Effector CD4-positive, alpha-beta T cell (primary cell): ENCODE results near the gene MAGEB3. TPM values are rescaled to one million over a fixed set of nuclear protein-coding genes. Genes with fewer than 3 reads are reported as not detected.
"Not testable (repeated sequence)": the region's sequence is repeated elsewhere in the genome, so short reads cannot be mapped to it uniquely, and the experiment has no call there.

Experiments
- DNase-seq: peaks from one replicate; pipeline ENCODE4 v3.0.0-alpha.2; 2020
- total RNA-seq: gene quantifications from one replicate; lab custom pipeline; 2026; lab: John Stamatoyannopoulos, UW

The MAGEB3 gene
- not detected for total RNA-seq

- DNase-seq, result no peak
Observed at GRCh38 chrX:30230395-30230794, at the start of gene MAGEB3. Gene MAGEB3 (plus strand): TSS chrX:30230657. CDS start chrX:30235925, 5,268 bp downstream.

GRCh38 chrX:30181353-30181752 lies 49.1 kb upstream of the MAGEB3 start:
- DNase-seq, result no peak

GRCh38 chrX:30183554-30183953 lies 46.9 kb upstream of the MAGEB3 start:
- no peak for DNase-seq

- DNase-seq, result no peak
Observed at GRCh38 chrX:30190426-30190825, 40.0 kb upstream of the MAGEB3 start.

GRCh38 chrX:30193910-30194309 lies 36.5 kb upstream of the MAGEB3 start:
- DNase-seq, result not testable (repeated sequence)

- no peak for DNase-seq
Observed at GRCh38 chrX:30196322-30196721, 34.1 kb upstream of the MAGEB3 start.

GRCh38 chrX:30212172-30212571 lies 18.3 kb upstream of the MAGEB3 start:
- no peak for DNase-seq

GRCh38 chrX:30215357-30215843 lies 15.1 kb upstream of the MAGEB3 start, which contains the start of gene MAGEB2:
Gene MAGEB2 (plus strand): TSS chrX:30215563. CDS start chrX:30218581, 3,018 bp downstream.
- no peak for DNase-seq

- no peak for DNase-seq
Observed at GRCh38 chrX:30217465-30217864, 13.0 kb upstream of the MAGEB3 start.

- no peak for DNase-seq
Observed at GRCh38 chrX:30219372-30219771, 11.1 kb upstream of the MAGEB3 start.

GRCh38 chrX:30220661-30221060 lies 9.8 kb upstream of the MAGEB3 start:
- DNase-seq, result no peak

GRCh38 chrX:30224536-30224935 lies 5.9 kb upstream of the MAGEB3 start:
- DNase-seq, result no peak

- DNase-seq, result no peak
Observed at GRCh38 chrX:30228526-30228925, 1.9 kb upstream of the MAGEB3 start.

GRCh38 chrX:30241724-30242415 lies 11.4 kb downstream of the MAGEB3 start, which contains the start of gene MAGEB4:
Gene MAGEB4 (plus strand): TSS chrX:30242000. CDS start chrX:30242136, 136 bp downstream.
- DNase-seq, result no peak

GRCh38 chrX:30246769-30247489 lies 16.5 kb downstream of the MAGEB3 start, which contains the start of gene MAGEB1:
Gene MAGEB1 (plus strand): TSS chrX:30247146. CDS start chrX:30250494, 3,348 bp downstream.
- no peak for DNase-seq

- DNase-seq, result no peak
Observed at GRCh38 chrX:30248854-30249253, 18.4 kb downstream of the MAGEB3 start.

GRCh38 chrX:30253257-30253656 lies 22.8 kb downstream of the MAGEB3 start:
- DNase-seq, result no peak

GRCh38 chrX:30259927-30260326 lies 29.5 kb downstream of the MAGEB3 start:
- no peak for DNase-seq

GRCh38 chrX:30261012-30261411 lies 30.6 kb downstream of the MAGEB3 start:
- no peak for DNase-seq

- no peak for DNase-seq
Observed at GRCh38 chrX:30262763-30263162, 32.3 kb downstream of the MAGEB3 start.

GRCh38 chrX:30270639-30271038 lies 40.2 kb downstream of the MAGEB3 start:
- no peak for DNase-seq

GRCh38 chrX:30275498-30275897 lies 45.0 kb downstream of the MAGEB3 start:
- DNase-seq, result no peak

- DNase-seq, result no peak
Observed at GRCh38 chrX:30278365-30278764, 47.9 kb downstream of the MAGEB3 start.

- no peak for DNase-seq
Observed at GRCh38 chrX:30280428-30280827, 50.0 kb downstream of the MAGEB3 start.
